ENCODE measurements around the gene GPR157. TPM values are rescaled to one million over a fixed set of nuclear protein-coding genes. Genes with fewer than 3 reads are reported as not detected.

GPR157 gene
- total and polyA plus RNA-seq, 2 of the 13 experiments (the other 11 are each of a cell fraction or from before 2014, with no cell fraction given): 10.1 to 19.2 TPM

DNA sequence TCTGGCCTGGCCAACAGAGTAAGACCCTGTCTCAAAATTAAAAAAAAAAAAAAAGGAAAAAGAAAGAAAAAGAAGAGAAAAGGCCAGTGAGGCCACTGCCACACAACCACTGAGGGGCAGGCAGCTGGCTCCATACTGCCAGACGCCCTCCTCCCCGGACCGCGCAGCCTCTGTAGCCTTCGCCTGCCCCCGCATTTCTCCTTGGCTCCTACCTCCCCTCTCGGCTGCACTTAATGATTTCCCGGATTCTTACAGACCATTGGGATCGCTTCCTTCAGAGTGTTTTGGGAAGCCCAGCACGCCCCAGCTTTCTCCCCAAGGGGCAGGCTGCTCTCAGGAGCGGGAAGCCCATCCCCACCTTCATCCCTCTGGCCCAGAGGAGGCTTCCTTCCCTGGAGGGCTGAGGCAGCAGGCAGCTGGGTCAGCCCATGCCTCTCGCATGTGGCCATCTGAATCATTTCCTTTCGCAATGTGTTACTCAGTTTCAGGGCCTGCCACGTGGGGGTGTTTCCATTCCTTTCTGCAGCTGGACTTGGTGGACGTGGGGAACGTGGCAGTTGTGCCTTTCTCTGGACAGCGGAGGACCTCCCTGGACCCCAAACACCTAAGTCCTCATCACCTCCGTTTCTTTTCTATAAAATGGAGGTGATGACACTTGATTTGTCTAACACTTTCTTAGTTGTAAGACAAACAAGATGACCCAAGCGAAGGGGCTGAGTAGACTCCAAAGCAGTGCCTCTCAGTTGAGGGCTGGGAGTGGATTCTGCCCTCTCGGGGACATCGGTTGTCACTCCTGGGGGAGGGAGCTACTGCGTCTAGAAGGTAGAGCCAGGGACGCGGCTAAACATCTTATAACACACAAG is 61.7 kb downstream of the GPR157 start (continued):
- peak; percentile 24; the same call in 1 of the 2 replicates for TF ChIP-seq ZSCAN25 (CRISPR knock-in tag; IDR thresholded peaks at IDR 0.05)
- TF ChIP-seq ZFY (CRISPR knock-in tag; IDR thresholded peaks at IDR 0.05): 0 out of 2 replicates have a peak, but pooled peaks have one; percentile 24
- peak; percentile 70; the same call in 1 of the 2 replicates for TF ChIP-seq RNF2 (conservative IDR thresholded peaks at IDR 0.05; ENCODE audit: low read depth)
- peak; percentile 51; the same call in 1 of the 2 replicates for TF ChIP-seq GATAD2A (CRISPR knock-in tag; IDR thresholded peaks at IDR 0.05)
- TF ChIP-seq MXI1 (IDR thresholded peaks at IDR 0.05; ENCODE audit: borderline replicate concordance, low read depth, low read length): peak; percentile 57; the same call in 1 of the 3 replicates
- 0 out of 2 replicates have a peak, but pooled peaks have one; percentile 42 for TF ChIP-seq ZIK1 (CRISPR knock-in tag; IDR thresholded peaks at IDR 0.05; ENCODE audit: borderline replicate concordance, low read depth)
- TF ChIP-seq ZNF598 (CRISPR knock-in tag; IDR thresholded peaks at IDR 0.05; ENCODE audit: borderline replicate concordance): 0 out of 2 replicates have a peak, but pooled peaks have one; percentile 44
- no peak; the same call in 1 of the 2 replicates for TF ChIP-seq TBX2 (CRISPR knock-in tag; IDR thresholded peaks at IDR 0.05; ENCODE audit: borderline replicate concordance)
- no peak for TF ChIP-seq ZNF20 (CRISPR knock-in tag; IDR thresholded peaks at IDR 0.05)
- TF ChIP-seq SOX5 (CRISPR knock-in tag; IDR thresholded peaks at IDR 0.05; ENCODE audit: borderline replicate concordance): peak; percentile 44; the same call in 1 of the 2 replicates
- TF ChIP-seq YEATS2 (CRISPR knock-in tag; IDR thresholded peaks at IDR 0.05; ENCODE audit: borderline replicate concordance): peak; percentile 47; the same call in 1 of the 2 replicates
- TF ChIP-seq, protein P1, sequence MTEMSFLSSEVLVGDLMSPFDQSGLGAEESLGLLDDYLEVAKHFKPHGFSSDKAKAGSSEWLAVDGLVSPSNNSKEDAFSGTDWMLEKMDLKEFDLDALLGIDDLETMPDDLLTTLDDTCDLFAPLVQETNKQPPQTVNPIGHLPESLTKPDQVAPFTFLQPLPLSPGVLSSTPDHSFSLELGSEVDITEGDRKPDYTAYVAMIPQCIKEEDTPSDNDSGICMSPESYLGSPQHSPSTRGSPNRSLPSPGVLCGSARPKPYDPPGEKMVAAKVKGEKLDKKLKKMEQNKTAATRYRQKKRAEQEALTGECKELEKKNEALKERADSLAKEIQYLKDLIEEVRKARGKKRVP (CRISPR knock-in tag; IDR thresholded peaks at IDR 0.05): 0 out of 4 replicates have a peak, but pooled peaks of 1 of the 2 experiments have one; percentile 13
- TF ChIP-seq, protein P2, sequence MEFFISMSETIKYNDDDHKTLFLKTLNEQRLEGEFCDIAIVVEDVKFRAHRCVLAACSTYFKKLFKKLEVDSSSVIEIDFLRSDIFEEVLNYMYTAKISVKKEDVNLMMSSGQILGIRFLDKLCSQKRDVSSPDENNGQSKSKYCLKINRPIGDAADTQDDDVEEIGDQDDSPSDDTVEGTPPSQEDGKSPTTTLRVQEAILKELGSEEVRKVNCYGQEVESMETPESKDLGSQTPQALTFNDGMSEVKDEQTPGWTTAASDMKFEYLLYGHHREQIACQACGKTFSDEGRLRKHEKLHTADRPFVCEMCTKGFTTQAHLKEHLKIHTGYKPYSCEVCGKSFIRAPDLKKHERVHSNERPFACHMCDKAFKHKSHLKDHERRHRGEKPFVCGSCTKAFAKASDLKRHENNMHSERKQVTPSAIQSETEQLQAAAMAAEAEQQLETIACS (CRISPR knock-in tag; IDR thresholded peaks at IDR 0.05): no peak
- TF ChIP-seq, protein P3, sequence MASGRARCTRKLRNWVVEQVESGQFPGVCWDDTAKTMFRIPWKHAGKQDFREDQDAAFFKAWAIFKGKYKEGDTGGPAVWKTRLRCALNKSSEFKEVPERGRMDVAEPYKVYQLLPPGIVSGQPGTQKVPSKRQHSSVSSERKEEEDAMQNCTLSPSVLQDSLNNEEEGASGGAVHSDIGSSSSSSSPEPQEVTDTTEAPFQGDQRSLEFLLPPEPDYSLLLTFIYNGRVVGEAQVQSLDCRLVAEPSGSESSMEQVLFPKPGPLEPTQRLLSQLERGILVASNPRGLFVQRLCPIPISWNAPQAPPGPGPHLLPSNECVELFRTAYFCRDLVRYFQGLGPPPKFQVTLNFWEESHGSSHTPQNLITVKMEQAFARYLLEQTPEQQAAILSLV (CRISPR knock-in tag; IDR thresholded peaks at IDR 0.05; ENCODE audit: borderline replicate concordance): peak; percentile 88
- TF ChIP-seq SALL1 (CRISPR knock-in tag; IDR thresholded peaks at IDR 0.05): peak; percentile 82
- TF ChIP-seq, protein P4, sequence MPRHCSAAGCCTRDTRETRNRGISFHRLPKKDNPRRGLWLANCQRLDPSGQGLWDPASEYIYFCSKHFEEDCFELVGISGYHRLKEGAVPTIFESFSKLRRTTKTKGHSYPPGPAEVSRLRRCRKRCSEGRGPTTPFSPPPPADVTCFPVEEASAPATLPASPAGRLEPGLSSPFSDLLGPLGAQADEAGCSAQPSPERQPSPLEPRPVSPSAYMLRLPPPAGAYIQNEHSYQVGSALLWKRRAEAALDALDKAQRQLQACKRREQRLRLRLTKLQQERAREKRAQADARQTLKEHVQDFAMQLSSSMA (CRISPR knock-in tag; IDR thresholded peaks at IDR 0.05): 0 out of 2 replicates have a peak, but pooled peaks have one; percentile 46
- 0 out of 2 replicates have a peak, but pooled peaks have one; percentile 50 for TF ChIP-seq ZNF766 (CRISPR knock-in tag; IDR thresholded peaks at IDR 0.05; ENCODE audit: borderline replicate concordance)
- 0 out of 2 replicates have a peak, but pooled peaks have one; percentile 28 for TF ChIP-seq BORCS8-MEF2B (CRISPR knock-in tag; IDR thresholded peaks at IDR 0.05)
- no peak for TF ChIP-seq ZNF484 (CRISPR knock-in tag; IDR thresholded peaks at IDR 0.05; ENCODE audit: borderline replicate concordance, low read depth)
- TF ChIP-seq MYC (CRISPR knock-in tag; IDR thresholded peaks at IDR 0.05; ENCODE audit: borderline replicate concordance): peak; percentile 85
- no peak for TF ChIP-seq ZBTB1 (CRISPR knock-in tag; IDR thresholded peaks at IDR 0.05; ENCODE audit: borderline replicate concordance)
- no peak for TF ChIP-seq ATM (IDR thresholded peaks at IDR 0.05; ENCODE audit: borderline replicate concordance)
- peak; percentile 48; the same call in 1 of the 2 replicates for TF ChIP-seq SMAD9 (CRISPR knock-in tag; IDR thresholded peaks at IDR 0.05)

Measured in HepG2 (cell line).